H1 (cell line): ENCODE measurements around the gene DSCAM. TPM values are rescaled to one million over a fixed set of nuclear protein-coding genes. Genes with fewer than 3 reads are reported as not detected.

ENCODE experiments used
- CTCF ChIA-PET: fragments of 300-600 bp; sonication (Branson Sonifier 250); formaldehyde crosslinking; loops from one replicate; lab custom pipeline; 2021; ENCODE audit not compliant: partially characterized antibody; lab: Charles Lee
- POLR2A ChIA-PET: fragments of 300-600 bp; sonication (Branson Sonifier 250); formaldehyde crosslinking; loops from one replicate; lab custom pipeline; 2021; ENCODE audit warnings: inconsistent platforms; ENCODE audit not compliant: partially characterized antibody; lab: Charles Lee
- DNase-seq, 2 experiments: peaks; one replicate each; pipeline versions ENCODE4 v3.0.0 to v3.0.0-alpha.2; 2010 to 2022; ENCODE audit warnings: low spot score in 2 of 2, low read depth in 1 of 2, mixed read lengths in 1 of 2
- FAIRE-seq: peaks from 2 replicates; lab custom pipeline; 2011; peaks lifted over from hg19 to GRCh38; lab: Jason Lieb, UNC
- H2AFZ ChIP-seq: 2 replicates; pipeline ENCODE4 v1.8.1; 2012; ENCODE audit warnings: low read length, inconsistent platforms
- H2AK5ac ChIP-seq: 2 replicates; pipeline ENCODE4 v1.6.1; 2013; ENCODE audit warnings: low read depth, low read length
- H2BK120ac ChIP-seq: replicated peaks from 2 replicates; pipeline ENCODE3; 2013; ENCODE audit warnings: low read depth, low read length, inconsistent platforms
- H2BK12ac ChIP-seq: 2 replicates; pipeline ENCODE4 v1.6.1; 2013; ENCODE audit warnings: low read depth, low read length
- H2BK15ac ChIP-seq: 2 replicates; pipeline ENCODE4 v1.6.1; 2013; ENCODE audit warnings: low read length
- H2BK20ac ChIP-seq: 2 replicates; pipeline ENCODE4 v1.6.1; 2013; ENCODE audit warnings: low read length
- H2BK5ac ChIP-seq: 2 replicates; pipeline ENCODE4 v1.6.1; 2013; ENCODE audit warnings: low read depth, low read length
- H3K14ac ChIP-seq: 2 replicates; pipeline ENCODE4 v1.6.1; 2013; ENCODE audit warnings: inconsistent platforms; ENCODE audit not compliant: insufficient read length
- H3K18ac ChIP-seq: 2 replicates; pipeline ENCODE4 v1.6.1; 2013; ENCODE audit warnings: low read length; ENCODE audit errors: extremely low read depth
- H3K23ac ChIP-seq: 2 replicates; pipeline ENCODE4 v1.6.1; 2013; ENCODE audit warnings: inconsistent platforms; ENCODE audit not compliant: insufficient read length
- H3K23me2 ChIP-seq: 2 replicates; pipeline ENCODE4 v1.6.1; 2013; ENCODE audit warnings: low read depth, low read length
- H3K27ac ChIP-seq: 2 replicates; pipeline ENCODE4 v1.6.1; 2011; ENCODE audit warnings: low read depth, low read length, inconsistent platforms
- H3K27me3 ChIP-seq, 4 experiments: replicated peaks in 1 of 4; 1 replicate in 1 of 4; 2 replicates in 3 of 4; pipeline versions ENCODE4 v1.6.1 to v1.8.1; 2011 to 2013; ENCODE audit warnings: low read length in 3 of 4, mild to moderate bottlenecking in 3 of 4, inconsistent platforms in 2 of 4, mixed read lengths in 2 of 4, moderate library complexity in 1 of 4; ENCODE audit not compliant: control insufficient read depth in 3 of 4, insufficient read depth in 3 of 4; ENCODE audit errors: extremely low read depth in 1 of 4
- H3K36me3 ChIP-seq, 4 experiments: 2 replicates each; pipeline versions ENCODE4 v1.6.1 to v1.8.1; 2011 to 2013; ENCODE audit warnings: mild to moderate bottlenecking in 4 of 4, low read length in 3 of 4, moderate library complexity in 2 of 4, control low read depth in 1 of 4, inconsistent platforms in 1 of 4; ENCODE audit not compliant: insufficient read depth in 4 of 4, control insufficient read depth in 2 of 4
- H3K4ac ChIP-seq: replicated peaks from 2 replicates; pipeline ENCODE3; 2013; ENCODE audit warnings: low read length, low read depth, mixed read lengths, inconsistent platforms; ENCODE audit not compliant: insufficient read length
- H3K4me1 ChIP-seq, 4 experiments: replicated peaks in 1 of 4; 1 replicate in 1 of 4; 2 replicates in 3 of 4; pipeline versions ENCODE4 v1.6.1 to v1.8.1; 2011 to 2013; ENCODE audit warnings: low read length in 3 of 4, inconsistent platforms in 2 of 4, mixed read lengths in 1 of 4; ENCODE audit not compliant: insufficient read depth in 4 of 4, control insufficient read depth in 3 of 4
- H3K4me2 ChIP-seq, 2 experiments: 2 replicates each; pipeline versions ENCODE4 v1.6.1 to v1.8.1; 2011 to 2013; ENCODE audit warnings: low read depth in 2 of 2, low read length in 2 of 2, control low read depth in 1 of 2, inconsistent platforms in 1 of 2, mild to moderate bottlenecking in 1 of 2; ENCODE audit not compliant: insufficient read depth in 1 of 2
- H3K4me3 ChIP-seq, 4 experiments: fragments of 200-600, 300-600 bp in 1 of 4; sonication (generic), shearing (Covaris generic), sonication (Bioruptor Twin) in 1 of 4; 2 replicates each; pipeline versions ENCODE4 v1.5.1 to v1.8.1; 2011 to 2016; ENCODE audit warnings: low read length in 4 of 4, low read depth in 3 of 4, control low read depth in 2 of 4, inconsistent platforms in 2 of 4, mild to moderate bottlenecking in 2 of 4, mixed read lengths in 1 of 4, moderate library complexity in 1 of 4; ENCODE audit not compliant: insufficient read depth in 2 of 4; ENCODE audit errors: extremely low read depth in 1 of 4
- H3K56ac ChIP-seq: replicated peaks from 2 replicates; pipeline ENCODE3; 2013; ENCODE audit warnings: low read depth, mild to moderate bottlenecking, mixed read lengths, low read length, inconsistent platforms; ENCODE audit not compliant: insufficient read length
- H3K79me1 ChIP-seq: 2 replicates; pipeline ENCODE4 v1.6.1; 2013; ENCODE audit warnings: low read depth, low read length, control low read depth
- H3K79me2 ChIP-seq, 2 experiments: 2 replicates each; pipeline versions ENCODE4 v1.6.1 to v1.8.1; 2012 to 2013; ENCODE audit warnings: low read length in 2 of 2, mild to moderate bottlenecking in 2 of 2, inconsistent platforms in 1 of 2; ENCODE audit not compliant: insufficient read depth in 2 of 2, control insufficient read depth in 1 of 2
- H3K9ac ChIP-seq, 4 experiments: replicated peaks in 1 of 4; 1 replicate in 1 of 4; 2 replicates in 3 of 4; pipeline versions ENCODE4 v1.6.1 to v1.8.1; 2011 to 2013; ENCODE audit warnings: low read depth in 3 of 4, low read length in 3 of 4, control low read depth in 2 of 4, mild to moderate bottlenecking in 2 of 4, moderate library complexity in 2 of 4, inconsistent platforms in 1 of 4; ENCODE audit errors: extremely low read depth in 1 of 4
- H3K9me3 ChIP-seq, 2 experiments: 2 replicates each; pipeline versions ENCODE4 v1.6.1 to v1.8.1; 2012 to 2013; ENCODE audit warnings: mild to moderate bottlenecking in 2 of 2, moderate library complexity in 2 of 2, control low read depth in 1 of 2, inconsistent platforms in 1 of 2, low read depth in 1 of 2, low read length in 1 of 2, mixed read lengths in 1 of 2; ENCODE audit not compliant: insufficient read depth in 2 of 2
- H4K20me1 ChIP-seq, 2 experiments: replicated peaks in 1 of 2; 2 replicates each; pipeline versions ENCODE3 to v1.8.1; 2011 to 2013; ENCODE audit warnings: inconsistent platforms in 2 of 2, low read length in 2 of 2, mild to moderate bottlenecking in 1 of 2; ENCODE audit not compliant: insufficient read depth in 2 of 2, control insufficient read depth in 1 of 2
- H4K5ac ChIP-seq: 2 replicates; pipeline ENCODE4 v1.6.1; 2013; ENCODE audit warnings: low read length, low read depth, mixed read lengths, inconsistent platforms; ENCODE audit not compliant: insufficient read length
- H4K8ac ChIP-seq: 2 replicates; pipeline ENCODE4 v1.8.0; 2013; ENCODE audit warnings: mild to moderate bottlenecking, moderate library complexity, low read length, inconsistent platforms; ENCODE audit not compliant: insufficient read depth; ENCODE audit errors: extremely low read depth
- H4K91ac ChIP-seq: replicated peaks from 2 replicates; pipeline ENCODE3; 2013; ENCODE audit warnings: low read length, mixed read lengths, inconsistent platforms; ENCODE audit not compliant: insufficient read length
- KDM4A ChIP-seq: IDR thresholded peaks from one replicate; pipeline ENCODE4 v1.7.1; 2012; ENCODE audit warnings: low read depth, mild to moderate bottlenecking, moderate library complexity, low read length, inconsistent platforms; ENCODE audit not compliant: severe bottlenecking
- POLR2AphosphoS5 ChIP-seq: IDR thresholded peaks from 2 replicates; pipeline ENCODE4 v1.6.1; 2011; ENCODE audit warnings: low read depth, low read length
- WGBS, 2 experiments: shearing (Covaris generic) in 1 of 2; methylation state at CpG; one replicate each; pipeline versions ENCODE4 v1.1.6 to v1.1.7; 2013 to 2015; ENCODE audit warnings: low lambda C conversion rate in 2 of 2, mixed read lengths in 2 of 2, inconsistent platforms in 1 of 2, low coverage in 1 of 2, missing lambda C conversion rate in 1 of 2; ENCODE audit not compliant: insufficient replicate concordance in 2 of 2, insufficient coverage in 1 of 2, insufficient read length in 1 of 2; ENCODE audit errors: extremely low coverage in 1 of 2, missing lambda C conversion rate in 1 of 2; 5-methylcytosine and 5-hydroxymethylcytosine counted together
- polyA plus RNA-seq, 7 experiments: library from polyadenylated mRNA; depleted of rRNA in 3 of 7; stranded (reverse) in 5 of 7; unstranded in 2 of 7; fragments of >200 nt in 5 of 7; fragments of 200-250 nt in 2 of 7; gene quantifications; 1 replicate in 5 of 7; 2 replicates in 1 of 7; 4 replicates in 1 of 7; pipeline versions ENCODE4 v1.2.1 to v1.2.3, GENCODE V29; 2011 to 2013; ENCODE audit warnings: missing spikeins in 2 of 7, mixed read lengths in 2 of 7
- total RNA-seq: library from RNA; stranded (reverse); fragmentation: NEBNext Ultra II Directional; extraction: Animal tissue kit (Norgen Biotek cat#: 25700); gene quantifications from 2 replicates; pipeline ENCODE4 v1.2.1, GENCODE V29; 2021

The DSCAM gene
- total and polyA plus RNA-seq, 2 of the 8 experiments (the other 6 are each of a cell fraction or from before 2014, with no cell fraction given) = 0.02 to 0.15 TPM

- H3K4ac ChIP-seq = no peak overlapping the region
- no peak overlapping the region for H3K9ac ChIP-seq
- no peak overlapping the region for H3K14ac ChIP-seq
- no peaks in the 10 kb centered on the region for H3K79me2 ChIP-seq
- H2BK12ac ChIP-seq = no peak overlapping the region
- peaks cover 15% of the 10 kb centered on the region; the same call in 1 of the 2 replicates for H3K23me2 ChIP-seq
- no peaks in the 10 kb centered on the region for H3K4me1 ChIP-seq
- CTCF ChIA-PET = interaction anchor here (0.8 kb wide), 1 partner anchor 712 kb away, joined by 3 read pairs; no protein-coding TSS in a partner anchor
- no peak overlapping the region for H2BK120ac ChIP-seq
- no peak overlapping the region for H4K8ac ChIP-seq
- no peaks in the 10 kb centered on the region for H3K36me3 ChIP-seq
- no peak overlapping the region for H3K23ac ChIP-seq
- 80% methylated on average over 8 of the region's 8 CpGs; no CpG with 5 or more reads in 1 of the 2 experiments for WGBS, 2 experiments
- no peak overlapping the region for H3K4me2 ChIP-seq
- H2BK15ac ChIP-seq = no peak overlapping the region
- H3K18ac ChIP-seq = no peak overlapping the region
- H3K4me3 ChIP-seq = no peak overlapping the region
- H3K9me3 ChIP-seq = no peaks in the 10 kb centered on the region; a peak in 1 of 4 replicates
- H3K27ac ChIP-seq = no peak overlapping the region
- H4K91ac ChIP-seq = no peak overlapping the region
- peaks cover 3% of the 10 kb centered on the region; the same call in 1 of the 2 replicates for H3K79me1 ChIP-seq
- no peaks in the 10 kb centered on the region; a peak in 1 of 7 replicates for H3K27me3 ChIP-seq
- H2AFZ ChIP-seq = no peak overlapping the region
- H4K20me1 ChIP-seq = peaks cover 0 to 12% of the 10 kb centered on the region in 2 experiments
- no peak overlapping the region for H2BK20ac ChIP-seq
- no peak overlapping the region for H2BK5ac ChIP-seq
- no peak for TF ChIP-seq KDM4A
- no peak for TF ChIP-seq POLR2AphosphoS5
- DNase-seq (no peak), FAIRE-seq (no peak)
- H4K5ac ChIP-seq = no peak overlapping the region
- no peak overlapping the region for H2AK5ac ChIP-seq
- no peak overlapping the region for H3K56ac ChIP-seq
- POLR2A ChIA-PET = no interaction called here
Observed at GRCh38 chr21:40141621-40142020, 705.3 kb downstream of the DSCAM start.
